Measurements from ENCODE around the gene SORCS1. TPM values are rescaled to one million over a fixed set of nuclear protein-coding genes. Genes with fewer than 3 reads are reported as not detected.

Gene SORCS1
- total RNA-seq, 1 donor from 2014 or later: not detected

GRCh38 chr10:107043461-107043860 is 121.0 kb downstream of the SORCS1 start:
- no peaks in the 10 kb centered on the region for H3K36me3 ChIP-seq (ENCODE audit: control insufficient read depth, insufficient read depth, low read length)
- TF ChIP-seq CTCF (IDR thresholded peaks at IDR 0.05; ENCODE audit: insufficient read depth, low read length, severe bottlenecking): no peak
- DNase-seq (ENCODE audit: low read depth) (no peak), FAIRE-seq (no peak)
- no peak overlapping the region for H3K4me3 ChIP-seq (ENCODE audit: low read depth, low read length)
- no peaks in the 10 kb centered on the region for H3K27me3 ChIP-seq (ENCODE audit: control insufficient read depth, insufficient read depth, low read length)

GRCh38 chr10:107037192-107038122 is 127.0 kb downstream of the SORCS1 start:
- Histone ChIP-seq H3K27me3 (ENCODE audit: control insufficient read depth, insufficient read depth, low read length) (no peaks in the 10 kb centered on the region), H3K36me3 (ENCODE audit: control insufficient read depth, insufficient read depth, low read length) (no peaks in the 10 kb centered on the region), H3K4me3 (ENCODE audit: low read depth, low read length) (no peak overlapping the region)
- DNase-seq (ENCODE audit: low read depth) (no peak), FAIRE-seq (no peak)
- TF ChIP-seq CTCF (IDR thresholded peaks at IDR 0.05; ENCODE audit: insufficient read depth, low read length, severe bottlenecking): no peak

GRCh38 chr10:107033799-107034422 is 130.6 kb downstream of the SORCS1 start:
- no peak overlapping the region for H3K4me3 ChIP-seq (ENCODE audit: low read depth, low read length)
- FAIRE-seq: no peak

GRCh38 chr10:107032700-107033401 is 131.7 kb downstream of the SORCS1 start:
- H3K27me3 ChIP-seq (ENCODE audit: control insufficient read depth, insufficient read depth, low read length): no peaks in the 10 kb centered on the region
- H3K4me3 ChIP-seq (ENCODE audit: low read depth, low read length): no peak overlapping the region
- TF ChIP-seq CTCF (IDR thresholded peaks at IDR 0.05; ENCODE audit: insufficient read depth, low read length, severe bottlenecking): no peak
- DNase-seq (ENCODE audit: low read depth): no peak
- no peak for FAIRE-seq
- no peaks in the 10 kb centered on the region for H3K36me3 ChIP-seq (ENCODE audit: control insufficient read depth, insufficient read depth, low read length)

More at GRCh38 chr10:107033799-107034422, 130.6 kb downstream of the SORCS1 start:
- H3K27me3 ChIP-seq (ENCODE audit: control insufficient read depth, insufficient read depth, low read length): no peaks in the 10 kb centered on the region
- H3K36me3 ChIP-seq (ENCODE audit: control insufficient read depth, insufficient read depth, low read length): no peaks in the 10 kb centered on the region
- TF ChIP-seq CTCF (IDR thresholded peaks at IDR 0.05; ENCODE audit: insufficient read depth, low read length, severe bottlenecking): no peak
- DNase-seq (ENCODE audit: low read depth): no peak

- no peak overlapping the region for H3K4me3 ChIP-seq (ENCODE audit: low read depth, low read length)
- no peak for TF ChIP-seq CTCF (IDR thresholded peaks at IDR 0.05; ENCODE audit: insufficient read depth, low read length, severe bottlenecking)
- no peaks in the 10 kb centered on the region for H3K36me3 ChIP-seq (ENCODE audit: control insufficient read depth, insufficient read depth, low read length)
- H3K27me3 ChIP-seq (ENCODE audit: control insufficient read depth, insufficient read depth, low read length): no peaks in the 10 kb centered on the region
- peak; percentile 1 for DNase-seq (ENCODE audit: low read depth)
- no peak for FAIRE-seq
Measured at GRCh38 chr10:107031931-107032699, 132.4 kb downstream of the SORCS1 start.
